ENCODE results near the gene COLEC12.

Gene COLEC12

GRCh38 chr18:424071-424661, 76.3 kb downstream of the COLEC12 start:
- Histone ChIP-seq H3K9me2 (replicated peaks; ENCODE audit: insufficient read depth, low read length) (no peaks in the 10 kb centered on the region), H3K4me2 (ENCODE audit: low read depth, low read length, poor library complexity, severe bottlenecking) (no peak overlapping the region), H3K27me3 (ENCODE audit: low read length) (no peaks in the 10 kb centered on the region), H3K4me3 (ENCODE audit: insufficient read depth, low read length, poor library complexity, severe bottlenecking) (no peak overlapping the region), H3F3A (ENCODE audit: insufficient read depth) (no peaks in the 10 kb centered on the region), H3K79me2 (ENCODE audit: insufficient read depth, low read length) (no peaks in the 10 kb centered on the region), H3K9me3 (ENCODE audit: insufficient read depth, low read length) (no peaks in the 10 kb centered on the region), H2AFZ (ENCODE audit: low read depth, low read length, severe bottlenecking) (no peak overlapping the region), H3K9ac (ENCODE audit: low read length) (no peak overlapping the region), H3K27ac (ENCODE audit: low read depth, low read length) (no peak overlapping the region), H4K20me1 (ENCODE audit: low read depth, low read length) (no peaks in the 10 kb centered on the region), H3K36me3 (ENCODE audit: low read length) (no peaks in the 10 kb centered on the region)
- TF ChIP-seq CTCF (IDR thresholded peaks at IDR 0.05; ENCODE audit: insufficient read depth, low read length, poor library complexity, severe bottlenecking), result no peak
- TF ChIP-seq EZH2phosphoT487 (conservative IDR thresholded peaks at IDR 0.05; ENCODE audit: low read length), result no peak

GRCh38 chr18:422966-423365, 77.5 kb downstream of the COLEC12 start:
- Histone ChIP-seq H3K27ac (ENCODE audit: low read depth, low read length) (no peak overlapping the region), H3K9ac (ENCODE audit: low read length) (no peak overlapping the region), H3K9me2 (replicated peaks; ENCODE audit: insufficient read depth, low read length) (no peaks in the 10 kb centered on the region), H3K36me3 (ENCODE audit: low read length) (no peaks in the 10 kb centered on the region), H3K27me3 (ENCODE audit: low read length) (no peaks in the 10 kb centered on the region), H4K20me1 (ENCODE audit: low read depth, low read length) (no peaks in the 10 kb centered on the region), H3K9me3 (ENCODE audit: insufficient read depth, low read length) (no peaks in the 10 kb centered on the region), H3F3A (ENCODE audit: insufficient read depth) (no peaks in the 10 kb centered on the region), H3K79me2 (ENCODE audit: insufficient read depth, low read length) (no peaks in the 10 kb centered on the region), H3K4me2 (ENCODE audit: low read depth, low read length, poor library complexity, severe bottlenecking) (no peak overlapping the region), H2AFZ (ENCODE audit: low read depth, low read length, severe bottlenecking) (no peak overlapping the region), H3K4me3 (ENCODE audit: insufficient read depth, low read length, poor library complexity, severe bottlenecking) (no peak overlapping the region)
- TF ChIP-seq EZH2phosphoT487 (conservative IDR thresholded peaks at IDR 0.05; ENCODE audit: low read length) (no peak), CTCF (IDR thresholded peaks at IDR 0.05; ENCODE audit: insufficient read depth, low read length, poor library complexity, severe bottlenecking) (no peak)

DNA sequence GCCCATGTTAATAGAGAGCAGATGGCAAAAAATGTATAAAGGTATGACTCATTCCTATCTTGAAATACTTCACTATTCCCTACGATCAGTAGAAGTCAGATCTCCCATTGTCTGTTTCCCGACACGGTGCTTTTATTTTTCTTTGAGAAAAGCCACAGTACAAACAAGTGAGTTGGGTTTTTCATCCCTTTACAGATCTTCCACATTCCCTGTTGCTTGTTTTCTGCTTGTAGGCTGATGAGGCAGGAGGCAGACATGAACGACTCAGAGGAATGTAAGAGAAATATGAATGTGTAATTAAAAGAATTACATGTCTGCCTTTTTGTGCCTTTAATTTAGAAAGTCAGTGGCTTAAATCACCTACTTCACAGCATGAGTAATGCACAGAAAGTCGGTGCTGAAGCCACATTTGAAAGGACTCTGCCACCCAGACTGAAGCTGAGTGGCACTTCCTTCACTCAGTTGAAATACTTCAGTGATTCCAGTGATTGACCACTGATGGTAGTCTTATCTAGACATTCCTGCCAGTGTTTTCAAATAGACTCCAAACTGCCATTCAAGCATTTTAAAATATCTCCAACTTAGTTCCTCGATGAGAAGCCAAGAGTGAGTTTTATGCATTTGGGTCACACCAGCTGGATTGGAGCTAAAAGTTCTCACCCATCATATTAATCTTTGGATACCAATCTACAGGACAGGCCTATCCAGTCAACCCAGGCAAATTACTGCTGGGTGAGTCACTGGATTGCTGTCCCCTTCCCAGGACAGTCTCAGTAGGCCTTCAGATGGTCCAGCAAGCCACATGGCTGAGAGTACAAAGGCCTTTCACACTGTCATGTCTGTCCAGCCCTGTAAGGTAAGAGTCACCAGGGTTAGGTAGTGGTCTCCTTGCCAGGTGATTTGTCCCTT, 79.0 kb downstream of the COLEC12 start:
- H3K79me2 ChIP-seq (ENCODE audit: insufficient read depth, low read length), result no peaks in the 10 kb centered on the region
- H3K4me3 ChIP-seq (ENCODE audit: insufficient read depth, low read length, poor library complexity, severe bottlenecking), result no peak overlapping the region
- H3F3A ChIP-seq (ENCODE audit: insufficient read depth), result no peaks in the 10 kb centered on the region
- TF ChIP-seq EZH2phosphoT487 (conservative IDR thresholded peaks at IDR 0.05; ENCODE audit: low read length) (no peak), CTCF (IDR thresholded peaks at IDR 0.05; ENCODE audit: insufficient read depth, low read length, poor library complexity, severe bottlenecking) (no peak)
- H4K20me1 ChIP-seq (ENCODE audit: low read depth, low read length), result no peaks in the 10 kb centered on the region
- H3K9ac ChIP-seq (ENCODE audit: low read length), result no peak overlapping the region
- no peaks in the 10 kb centered on the region for H3K36me3 ChIP-seq (ENCODE audit: low read length)
- H2AFZ ChIP-seq (ENCODE audit: low read depth, low read length, severe bottlenecking), result no peak overlapping the region
- no peaks in the 10 kb centered on the region for H3K9me3 ChIP-seq (ENCODE audit: insufficient read depth, low read length)
- no peak overlapping the region for H3K27ac ChIP-seq (ENCODE audit: low read depth, low read length)
- H3K4me2 ChIP-seq (ENCODE audit: low read depth, low read length, poor library complexity, severe bottlenecking), result no peak overlapping the region
- H3K27me3 ChIP-seq (ENCODE audit: low read length), result no peaks in the 10 kb centered on the region
- no peaks in the 10 kb centered on the region for H3K9me2 ChIP-seq (replicated peaks; ENCODE audit: insufficient read depth, low read length)
